C4-2B (cell line): ENCODE measurements around the gene RBMX2.

ENCODE experiments used
- ZFX ChIP-seq: fragments of 450-650 bp; IDR thresholded peaks from 2 replicates; pipeline ENCODE4 v1.6.1; 2017
- TF ChIP-seq, protein P1 (sequence below): fragments of 450-650 bp; conservative IDR thresholded peaks from 2 replicates; pipeline ENCODE4 v1.5.1; 2017; ENCODE audit warnings: mild to moderate bottlenecking

DNA sequence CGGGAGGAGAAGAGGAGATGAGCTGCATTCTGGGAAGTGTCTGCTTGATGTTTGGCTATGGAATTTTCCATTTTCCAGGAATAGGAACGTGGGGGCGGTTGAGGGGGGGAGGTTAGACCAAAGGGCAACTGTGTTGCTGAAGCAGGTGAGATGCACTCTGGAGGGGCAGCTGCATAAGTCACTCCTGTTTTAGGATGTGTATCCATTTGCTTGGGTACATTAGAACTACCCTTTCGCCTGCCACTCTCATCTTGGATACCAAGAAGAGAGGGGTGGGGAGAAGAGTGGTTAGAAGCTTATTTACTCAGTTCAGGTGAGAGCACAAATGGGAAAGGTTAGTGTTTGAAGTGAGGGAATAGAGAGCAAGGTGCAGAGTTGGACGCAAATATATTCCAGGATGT, 15.4 kb upstream of the RBMX2 start:
- TF ChIP-seq, protein P1, sequence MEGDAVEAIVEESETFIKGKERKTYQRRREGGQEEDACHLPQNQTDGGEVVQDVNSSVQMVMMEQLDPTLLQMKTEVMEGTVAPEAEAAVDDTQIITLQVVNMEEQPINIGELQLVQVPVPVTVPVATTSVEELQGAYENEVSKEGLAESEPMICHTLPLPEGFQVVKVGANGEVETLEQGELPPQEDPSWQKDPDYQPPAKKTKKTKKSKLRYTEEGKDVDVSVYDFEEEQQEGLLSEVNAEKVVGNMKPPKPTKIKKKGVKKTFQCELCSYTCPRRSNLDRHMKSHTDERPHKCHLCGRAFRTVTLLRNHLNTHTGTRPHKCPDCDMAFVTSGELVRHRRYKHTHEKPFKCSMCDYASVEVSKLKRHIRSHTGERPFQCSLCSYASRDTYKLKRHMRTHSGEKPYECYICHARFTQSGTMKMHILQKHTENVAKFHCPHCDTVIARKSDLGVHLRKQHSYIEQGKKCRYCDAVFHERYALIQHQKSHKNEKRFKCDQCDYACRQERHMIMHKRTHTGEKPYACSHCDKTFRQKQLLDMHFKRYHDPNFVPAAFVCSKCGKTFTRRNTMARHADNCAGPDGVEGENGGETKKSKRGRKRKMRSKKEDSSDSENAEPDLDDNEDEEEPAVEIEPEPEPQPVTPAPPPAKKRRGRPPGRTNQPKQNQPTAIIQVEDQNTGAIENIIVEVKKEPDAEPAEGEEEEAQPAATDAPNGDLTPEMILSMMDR = no peak
- no peak for TF ChIP-seq ZFX
